Left ventricle myocardium inferior (tissue), 1 donor: ENCODE data around the gene MYH14. TPM values are rescaled to one million over a fixed set of nuclear protein-coding genes. Genes with fewer than 3 reads are reported as not detected.
A peak's percentile ranks its signal among the peaks of the same experiment; 100 is the strongest.

Source experiments
- DNase-seq: peaks from one replicate; pipeline ENCODE4 v3.0.0-alpha.2; 2020
- H3K27ac ChIP-seq: fragments of 200-600 bp; replicated peaks from 2 replicates; pipeline ENCODE4 v1.8.0; 2021
- H3K27me3 ChIP-seq: fragments of 200-600 bp; 2 replicates; pipeline ENCODE4 v1.8.0; 2021; ENCODE audit warnings: low read depth
- H3K36me3 ChIP-seq: fragments of 200-600 bp; 2 replicates; pipeline ENCODE4 v1.8.0; 2021
- H3K4me1 ChIP-seq: fragments of 200-600 bp; 2 replicates; pipeline ENCODE4 v1.8.0; 2021
- H3K4me3 ChIP-seq: fragments of 200-600 bp; 2 replicates; pipeline ENCODE4 v1.8.0; 2021; ENCODE audit warnings: mild to moderate bottlenecking, moderate library complexity
- H3K9me3 ChIP-seq: fragments of 200-600 bp; replicated peaks from 2 replicates; pipeline ENCODE4 v1.8.0; 2021
- intact Hi-C: fragments of 100-400 bp; cut with micrococcal nuclease; formaldehyde crosslinking; loops from one replicate; pipeline ENCODE4 v1.11.0; 2022
- total RNA-seq: library from RNA; stranded (reverse); fragmentation: NEBNext Ultra II Directional; extraction: Animal tissue kit (Norgen Biotek cat#: 25700); gene quantifications from one replicate; pipeline ENCODE4 v1.2.1, GENCODE V29; 2021
- TF ChIP-seq, protein P1 (sequence below): fragments of 200-600 bp; IDR thresholded peaks from 2 replicates; pipeline ENCODE4 v1.8.0; 2021; ENCODE audit warnings: antibody characterized with exemption, mild to moderate bottlenecking, borderline replicate concordance
- donor health status: DM: no; HTN: yes; CAD: no; lungs with severe emphysema.

The MYH14 gene
- total RNA-seq, 1 donor from 2014 or later = 115 TPM

- Histone ChIP-seq H3K4me3 (no peak overlapping the region), H3K9me3 (no peaks in the 10 kb centered on the region), H3K4me1 (peaks cover 27% of the 10 kb centered on the region), H3K27me3 (no peaks in the 10 kb centered on the region), H3K36me3 (no peaks in the 10 kb centered on the region), H3K27ac (peak overlapping the region; percentile 16)
- TF ChIP-seq, protein P1, sequence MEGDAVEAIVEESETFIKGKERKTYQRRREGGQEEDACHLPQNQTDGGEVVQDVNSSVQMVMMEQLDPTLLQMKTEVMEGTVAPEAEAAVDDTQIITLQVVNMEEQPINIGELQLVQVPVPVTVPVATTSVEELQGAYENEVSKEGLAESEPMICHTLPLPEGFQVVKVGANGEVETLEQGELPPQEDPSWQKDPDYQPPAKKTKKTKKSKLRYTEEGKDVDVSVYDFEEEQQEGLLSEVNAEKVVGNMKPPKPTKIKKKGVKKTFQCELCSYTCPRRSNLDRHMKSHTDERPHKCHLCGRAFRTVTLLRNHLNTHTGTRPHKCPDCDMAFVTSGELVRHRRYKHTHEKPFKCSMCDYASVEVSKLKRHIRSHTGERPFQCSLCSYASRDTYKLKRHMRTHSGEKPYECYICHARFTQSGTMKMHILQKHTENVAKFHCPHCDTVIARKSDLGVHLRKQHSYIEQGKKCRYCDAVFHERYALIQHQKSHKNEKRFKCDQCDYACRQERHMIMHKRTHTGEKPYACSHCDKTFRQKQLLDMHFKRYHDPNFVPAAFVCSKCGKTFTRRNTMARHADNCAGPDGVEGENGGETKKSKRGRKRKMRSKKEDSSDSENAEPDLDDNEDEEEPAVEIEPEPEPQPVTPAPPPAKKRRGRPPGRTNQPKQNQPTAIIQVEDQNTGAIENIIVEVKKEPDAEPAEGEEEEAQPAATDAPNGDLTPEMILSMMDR = no peak
- peak; percentile 34 for DNase-seq
- intact Hi-C loops = no loop called here
These were observed 34.6 kb downstream of the MYH14 start for GRCh38 chr19:50238043-50238442.

DNA sequence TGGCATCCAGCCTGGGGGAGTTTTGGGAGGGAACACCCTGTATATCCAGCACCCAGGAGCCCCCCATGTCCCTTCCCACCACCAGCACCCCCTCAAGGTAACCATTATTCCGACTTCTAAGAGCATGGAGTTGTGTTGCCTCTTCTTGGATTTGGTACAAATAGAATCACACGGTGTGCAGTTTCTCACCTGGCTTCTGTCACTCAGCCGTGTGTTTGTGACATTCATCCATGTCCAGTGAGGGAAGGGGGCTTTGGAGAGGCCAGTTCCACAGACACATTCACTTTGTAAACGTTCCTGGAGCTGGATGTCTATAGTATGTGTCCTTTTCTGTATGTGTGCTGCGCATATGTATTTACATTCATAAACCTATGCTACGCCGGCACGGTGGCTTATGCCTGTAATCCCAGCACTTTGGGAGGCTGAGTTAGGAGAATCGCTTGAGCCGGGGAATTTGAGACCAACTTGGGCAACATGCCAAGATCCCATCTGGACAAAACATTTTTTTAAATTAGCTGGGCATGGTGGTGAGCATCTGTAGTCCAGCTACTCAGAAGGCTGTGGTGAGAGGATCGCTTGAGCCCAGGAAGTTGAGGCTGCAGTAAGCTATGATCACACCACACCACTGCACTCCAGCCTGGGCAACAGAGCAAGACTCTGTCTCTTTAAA lies 36.6 kb downstream of the MYH14 start:
- intact Hi-C loops = no loop called here
- Histone ChIP-seq H3K9me3 (no peaks in the 10 kb centered on the region), H3K4me3 (no peak overlapping the region), H3K27ac (no peak overlapping the region), H3K4me1 (peaks cover 14% of the 10 kb centered on the region), H3K36me3 (no peaks in the 10 kb centered on the region), H3K27me3 (no peaks in the 10 kb centered on the region)
- DNase-seq = no peak
- TF ChIP-seq, protein P1 = no peak

DNA sequence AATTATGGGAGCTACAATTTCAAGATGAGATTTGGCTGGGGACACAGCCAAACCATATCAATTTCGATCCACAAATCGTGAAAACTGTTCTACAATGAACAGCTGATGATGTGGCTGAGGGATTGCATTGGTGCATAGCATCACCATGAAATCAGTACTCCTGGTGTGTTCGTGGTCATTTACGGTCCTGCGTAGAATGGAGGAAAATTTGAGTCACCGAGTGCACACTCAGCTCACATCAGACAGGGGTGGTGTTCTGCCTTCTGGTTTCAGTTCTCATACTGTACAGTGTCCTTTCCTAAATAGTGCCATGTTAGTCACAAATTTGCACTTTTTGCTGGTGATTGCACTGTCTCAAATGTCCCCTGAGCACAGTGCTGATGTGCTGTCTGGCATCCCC lies 39.2 kb downstream of the MYH14 start:
- DNase-seq = no peak
- TF ChIP-seq, protein P1 = no peak
- Histone ChIP-seq H3K9me3 (no peaks in the 10 kb centered on the region), H3K4me3 (no peak overlapping the region), H3K36me3 (no peaks in the 10 kb centered on the region), H3K4me1 (peaks cover 7% of the 10 kb centered on the region), H3K27ac (no peak overlapping the region), H3K27me3 (peaks cover 7% of the 10 kb centered on the region)
- intact Hi-C loops = no loop called here

- Histone ChIP-seq H3K4me3 (no peak overlapping the region), H3K4me1 (no peaks in the 10 kb centered on the region), H3K27me3 (peaks cover 7% of the 10 kb centered on the region), H3K9me3 (no peaks in the 10 kb centered on the region), H3K27ac (no peak overlapping the region), H3K36me3 (peaks cover 2% of the 10 kb centered on the region)
- TF ChIP-seq, protein P1 = no peak
- intact Hi-C loops = no loop called here
- DNase-seq = no peak
These were observed 41.3 kb downstream of the MYH14 start for GRCh38 chr19:50244695-50245094.

DNA sequence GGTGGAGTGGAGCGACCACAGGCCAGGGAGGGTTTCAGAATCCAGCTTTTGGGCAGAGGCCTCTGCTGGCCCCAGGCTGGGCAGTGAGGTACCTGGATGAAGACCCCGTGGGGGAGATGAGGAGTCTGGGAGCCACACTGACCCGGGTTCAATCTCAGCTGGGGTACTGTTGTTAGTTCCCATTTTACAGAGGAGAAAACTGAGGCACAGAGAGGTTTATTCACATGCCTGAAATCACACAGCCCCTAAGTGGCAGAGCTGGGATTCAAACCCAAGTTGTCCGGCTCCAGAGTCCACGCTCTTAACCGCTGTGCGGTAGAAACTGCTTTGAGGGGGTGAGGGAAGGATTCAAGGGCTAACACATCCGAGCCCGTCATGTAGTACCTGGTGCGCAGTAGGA lies 45.0 kb downstream of the MYH14 start:
- intact Hi-C loops = no loop called here

More for the DNA sequence above, 45.0 kb downstream of the MYH14 start:
- Histone ChIP-seq H3K9me3 (peaks cover 14% of the 10 kb centered on the region), H3K27ac (no peak overlapping the region), H3K4me1 (no peaks in the 10 kb centered on the region), H3K36me3 (peaks cover 23% of the 10 kb centered on the region), H3K27me3 (peaks cover 7% of the 10 kb centered on the region), H3K4me3 (no peak overlapping the region)
- TF ChIP-seq, protein P1 = no peak
- no peak for DNase-seq
